Measurements from ENCODE around the gene UGT1A6. TPM values are rescaled to one million over a fixed set of nuclear protein-coding genes. Genes with fewer than 3 reads are reported as not detected.
A peak's percentile ranks its signal among the peaks of the same experiment; 100 is the strongest.

The UGT1A6 gene
- total RNA-seq, 1 donor from 2014 or later, result not detected

DNA sequence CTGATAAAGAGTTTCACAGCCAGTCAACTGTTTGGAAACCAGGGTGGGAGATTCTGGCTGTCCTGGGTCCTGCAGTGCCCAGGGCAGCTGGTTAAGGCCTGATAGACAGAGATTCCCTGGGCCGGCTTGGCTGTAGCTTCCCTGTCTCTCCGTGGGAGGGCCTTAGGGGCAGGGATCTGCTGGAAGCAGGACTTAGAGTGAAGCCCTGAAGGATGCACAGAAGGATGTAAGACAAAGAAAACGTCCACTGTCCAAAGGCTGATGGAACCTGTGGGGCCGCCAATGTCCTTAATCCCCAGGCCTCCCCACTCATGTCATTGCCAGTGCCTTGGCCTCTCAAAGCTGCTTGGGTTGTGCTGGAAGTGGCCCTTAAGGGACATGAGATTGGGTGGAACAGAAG is 118.4 kb downstream of the UGT1A6 start:
- intact Hi-C loops (cut with DNase I), result no loop called here
- no peak for ATAC-seq

GRCh38 chr2:233811732-233812131 is 119.0 kb downstream of the UGT1A6 start:
- ATAC-seq (no peak), DNase-seq (ENCODE audit: missing footprints) (no peak)
- intact Hi-C loops (cut with DNase I), result no loop called here

More for the DNA sequence above, 118.4 kb downstream of the UGT1A6 start:
- DNase-seq (ENCODE audit: missing footprints), result no peak

DNA sequence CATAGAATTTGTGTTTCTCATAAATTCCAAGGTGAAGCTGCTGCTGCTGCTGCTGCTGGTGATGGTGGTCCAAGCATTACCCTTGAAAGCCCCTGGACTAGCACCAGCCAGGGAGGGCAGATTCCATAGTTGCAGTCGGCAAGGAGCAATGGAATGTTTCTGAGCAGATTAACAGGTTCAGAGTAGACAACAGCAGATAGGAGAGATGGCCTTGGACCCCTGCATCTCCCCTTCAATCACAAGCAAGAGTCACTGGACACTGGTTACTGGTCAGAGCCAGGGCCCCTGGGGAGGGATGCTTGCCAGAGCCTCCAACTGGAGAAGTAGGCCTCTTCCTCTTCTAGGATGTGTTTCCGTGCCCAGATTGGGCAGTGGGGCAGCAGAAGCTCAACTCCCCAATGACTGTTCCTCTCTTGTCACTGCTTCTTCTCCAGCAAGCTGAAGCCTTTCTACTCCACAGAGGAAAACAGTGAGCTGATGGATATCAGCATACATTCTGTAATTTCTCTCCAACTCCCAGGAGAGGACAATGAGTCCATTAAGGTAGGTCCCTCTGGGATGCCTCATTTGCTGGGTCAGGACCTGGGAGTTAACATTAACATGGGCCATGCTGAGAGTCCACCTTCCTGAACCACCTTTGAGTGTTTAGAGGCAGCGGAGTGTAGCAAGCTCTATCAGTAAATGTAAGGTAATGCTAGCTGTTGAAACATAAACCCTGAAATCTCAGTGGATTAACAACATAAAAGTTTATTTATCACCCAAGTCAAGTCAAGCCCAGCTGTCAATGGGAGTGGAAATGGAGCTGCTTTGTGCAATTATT is 120.8 kb downstream of the UGT1A6 start:
- intact Hi-C loops (cut with DNase I), result no loop called here
- ATAC-seq (no peak), DNase-seq (ENCODE audit: missing footprints) (no peak)

- ATAC-seq, result no peak
- DNase-seq (ENCODE audit: missing footprints), result no peak
- intact Hi-C loops (cut with DNase I), result no loop called here
Measured at GRCh38 chr2:233814056-233814835, 121.6 kb downstream of the UGT1A6 start.

DNA sequence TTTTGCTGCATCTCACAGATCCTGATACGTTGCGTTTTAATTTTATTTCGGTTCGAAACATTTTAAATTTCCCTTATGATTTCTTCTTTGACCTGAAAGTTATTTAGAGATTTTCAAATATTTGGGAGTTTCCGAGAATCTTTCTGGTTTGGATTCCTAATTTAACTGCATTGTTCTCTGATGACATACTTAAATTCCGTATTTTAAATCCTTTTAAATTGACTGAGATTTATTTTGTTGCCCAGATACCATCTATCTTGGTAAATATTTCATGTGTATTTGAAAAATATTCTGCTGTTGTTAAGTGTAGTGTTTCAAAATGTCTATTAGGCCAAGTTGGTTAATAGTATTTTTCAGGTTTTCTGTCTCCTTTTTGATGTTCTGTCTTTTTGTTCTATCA is 123.2 kb downstream of the UGT1A6 start:
- no peak for DNase-seq (ENCODE audit: missing footprints)
- no peak for ATAC-seq
- intact Hi-C loops (cut with DNase I), result no loop called here

GRCh38 chr2:233816334-233816733 is 123.6 kb downstream of the UGT1A6 start:
- ATAC-seq (no peak), DNase-seq (ENCODE audit: missing footprints) (no peak)
- intact Hi-C loops (cut with DNase I), result no loop called here

DNA sequence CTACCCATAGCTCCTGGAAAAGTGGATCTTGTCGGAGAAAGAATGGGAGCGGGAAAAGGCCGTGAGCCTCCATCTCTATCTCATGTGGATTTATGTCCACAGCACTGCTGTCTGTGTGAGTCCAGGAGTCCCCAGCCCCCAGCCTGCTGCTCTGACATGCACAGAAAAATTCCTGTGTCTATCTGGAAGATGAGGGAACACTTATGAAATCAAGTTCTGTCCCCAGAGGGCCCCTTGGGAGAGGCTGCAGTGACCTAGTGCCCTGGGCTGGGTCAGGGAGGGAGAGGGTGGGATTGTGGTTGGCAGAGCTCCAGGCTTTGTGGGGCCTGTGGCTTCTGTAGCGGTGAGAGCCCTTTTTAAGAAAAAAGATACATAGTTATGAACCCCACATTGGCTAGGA is 124.1 kb downstream of the UGT1A6 start:
- peak; percentile 11 for ATAC-seq
- DNase-seq (ENCODE audit: missing footprints), result no peak
- intact Hi-C loops (cut with DNase I), result no loop called here

GRCh38 chr2:233817361-233817911 is 124.7 kb downstream of the UGT1A6 start:
- intact Hi-C loops (cut with DNase I), result no loop called here
- ATAC-seq (no peak), DNase-seq (ENCODE audit: missing footprints) (no peak)

- intact Hi-C loops (cut with DNase I), result no loop called here
- no peak for ATAC-seq
- DNase-seq (ENCODE audit: missing footprints), result no peak
Measured at GRCh38 chr2:233817995-233818638, 125.4 kb downstream of the UGT1A6 start.

DNA sequence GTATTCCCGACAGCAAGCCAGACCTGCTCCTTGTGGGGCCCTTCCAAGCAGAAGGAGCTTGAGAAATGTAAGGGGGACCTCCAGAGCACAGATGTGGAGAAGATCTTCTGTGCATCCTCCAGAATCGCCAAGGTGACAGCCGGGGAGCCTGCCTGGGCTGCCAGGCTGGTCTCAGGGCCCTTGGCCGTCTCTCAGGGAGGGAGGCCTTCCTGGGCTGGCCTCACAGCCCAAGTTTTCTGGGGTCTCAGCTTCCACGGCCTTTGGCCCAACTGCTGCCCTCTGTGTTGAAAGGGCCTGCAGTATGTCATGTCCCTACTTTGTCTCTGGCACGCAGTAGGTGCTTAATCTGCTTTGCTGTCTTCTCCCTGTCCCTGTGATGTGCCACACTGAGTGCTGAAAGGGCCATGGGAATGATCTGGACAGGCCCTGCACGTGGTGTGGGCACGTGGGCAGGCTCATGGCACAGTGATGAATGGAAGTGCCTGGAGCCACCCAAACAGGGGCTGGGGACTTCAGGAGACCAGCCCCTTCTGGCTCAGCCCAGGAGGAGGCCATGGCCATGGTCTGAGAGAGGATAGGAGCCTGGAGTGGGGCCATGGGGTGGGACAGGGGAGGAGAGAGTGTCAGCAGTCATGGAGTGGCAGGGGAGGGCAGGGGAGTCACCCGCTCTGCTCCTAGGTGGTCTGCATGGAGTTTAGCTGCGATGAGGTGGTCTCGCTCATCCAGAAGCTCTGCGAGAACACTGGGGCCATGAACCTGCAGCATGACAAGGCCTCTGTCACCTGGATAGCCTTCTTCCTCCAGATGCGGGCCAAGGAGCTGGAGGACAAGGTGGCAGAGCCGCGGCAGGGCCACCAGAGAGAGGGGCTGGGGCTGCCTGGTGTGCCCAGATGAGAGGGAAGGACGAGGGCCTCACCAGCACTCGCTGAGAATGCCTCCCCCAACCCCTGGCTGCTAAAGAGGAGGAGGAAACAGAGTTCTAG is 126.2 kb downstream of the UGT1A6 start:
- ATAC-seq, result no peak
- no peak for DNase-seq (ENCODE audit: missing footprints)
- intact Hi-C loops (cut with DNase I), result no loop called here

- intact Hi-C loops (cut with DNase I), result no loop called here
- DNase-seq (ENCODE audit: missing footprints) (no peak), ATAC-seq (no peak)
Measured at GRCh38 chr2:233819884-233820773, 127.4 kb downstream of the UGT1A6 start.

DNA sequence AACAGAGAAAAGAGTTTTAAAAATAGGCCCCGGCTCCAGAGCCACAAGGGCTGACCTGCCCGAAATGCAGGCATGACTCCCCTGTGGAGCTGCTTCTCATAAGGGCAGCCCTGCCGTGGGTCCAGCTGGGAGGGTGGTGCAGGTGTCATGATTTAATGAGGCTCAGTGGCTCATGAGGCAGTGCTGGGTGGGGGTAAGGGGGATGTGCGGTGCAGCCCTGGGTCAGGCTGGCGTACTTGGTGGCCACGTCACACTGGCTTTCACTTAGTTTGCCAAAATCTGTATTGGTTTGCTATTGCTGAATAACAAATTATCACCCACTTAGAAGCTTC is 128.1 kb downstream of the UGT1A6 start:
- ATAC-seq (no peak), DNase-seq (ENCODE audit: missing footprints) (no peak)
- intact Hi-C loops (cut with DNase I), result no loop called here

GRCh38 chr2:233821196-233821595 is 128.5 kb downstream of the UGT1A6 start:
- no peak for DNase-seq (ENCODE audit: missing footprints)
- intact Hi-C loops (cut with DNase I), result no loop called here
- no peak for ATAC-seq

- intact Hi-C loops (cut with DNase I), result no loop called here
- ATAC-seq (no peak), DNase-seq (ENCODE audit: missing footprints) (no peak)
Measured at GRCh38 chr2:233821709-233822100, 129.0 kb downstream of the UGT1A6 start.

- intact Hi-C loops (cut with DNase I), result no loop called here
- ATAC-seq (no peak), DNase-seq (ENCODE audit: missing footprints) (no peak)
Measured at GRCh38 chr2:233822101-233822771, 129.5 kb downstream of the UGT1A6 start.

Measured in Right ventricle myocardium inferior (tissue), 1 donor.